NCI-H2029 treated with DMSO at 0.1 percent for 48 hours (cell line): Measurements from ENCODE around the gene PRKCH.

Source experiments
- DNase-seq: peaks from one replicate; lab custom pipeline; 2025; lab: John Stamatoyannopoulos, UW

PRKCH gene

DNA sequence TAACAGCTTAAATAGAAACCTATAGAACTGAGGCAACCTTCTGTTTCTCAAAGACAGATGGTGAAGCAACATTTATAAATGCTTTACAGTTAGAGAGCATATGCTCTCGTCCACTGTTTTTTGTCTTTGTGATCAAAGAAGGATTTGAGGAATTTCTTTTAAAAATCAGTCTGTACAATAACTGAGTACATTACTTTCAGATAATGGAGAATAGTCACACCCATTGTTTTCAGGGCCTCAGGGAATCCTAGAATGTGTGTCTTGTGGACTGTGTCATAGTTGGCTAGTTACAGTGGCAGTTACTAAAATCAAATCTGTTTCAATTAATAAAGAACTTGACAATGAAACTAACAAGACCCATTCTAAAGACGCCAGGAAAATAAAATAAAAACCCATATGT lies 107.9 kb downstream of the PRKCH start:
- peak; percentile 43 for DNase-seq

DNA sequence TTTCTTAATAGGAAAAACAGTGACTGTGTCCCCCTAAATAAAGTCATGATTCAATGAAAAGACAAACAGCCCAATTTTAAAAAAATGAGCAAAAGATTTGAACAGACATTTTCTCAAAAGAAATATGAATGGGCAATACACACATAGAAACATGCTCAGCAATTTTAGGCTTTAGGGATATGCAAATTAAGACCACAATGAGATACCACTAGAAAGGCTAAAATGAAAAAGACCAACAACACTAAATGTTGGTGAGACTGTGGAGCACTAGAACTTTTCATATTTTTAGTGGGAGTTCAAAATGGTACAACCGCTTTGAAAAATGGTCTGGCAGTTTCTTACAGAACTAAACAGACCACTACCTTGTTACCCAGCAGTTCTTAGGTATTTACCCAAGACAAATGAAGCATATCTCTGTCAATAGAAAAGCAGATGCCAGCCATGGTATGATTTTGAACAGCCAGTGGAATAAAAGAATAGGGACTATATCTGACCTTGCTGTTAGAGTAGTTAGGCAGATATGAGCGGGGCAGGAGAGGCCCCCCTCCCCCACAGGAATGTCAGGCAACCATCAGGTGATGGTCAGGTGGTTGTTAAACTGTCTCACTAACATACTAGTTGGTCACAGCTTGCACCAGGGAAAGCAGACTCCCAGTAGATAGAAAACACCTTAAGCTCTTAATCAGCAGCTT lies 108.8 kb downstream of the PRKCH start:
- DNase-seq = peak; percentile 99

GRCh38 chr14:61433169-61433568 lies 111.8 kb downstream of the PRKCH start:
- DNase-seq = peak; percentile 64

DNA sequence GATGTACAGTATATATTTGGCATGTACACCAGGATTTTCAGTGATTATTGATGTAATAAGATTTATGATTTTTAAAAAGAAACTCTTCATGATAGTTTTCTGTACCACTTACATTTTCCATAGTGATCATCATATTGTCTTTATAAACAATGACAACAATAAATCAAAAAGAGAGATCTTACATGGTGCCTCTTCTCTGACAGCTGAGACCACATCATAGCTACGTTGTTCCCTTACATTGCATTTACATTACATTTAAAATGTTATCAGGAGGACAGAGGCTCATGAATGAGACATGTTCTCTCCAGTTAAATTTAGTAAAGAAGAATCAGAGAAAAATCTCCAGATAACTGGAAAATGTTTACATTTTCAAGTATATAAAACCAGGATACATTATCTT lies 112.4 kb downstream of the PRKCH start:
- DNase-seq = no peak

DNA sequence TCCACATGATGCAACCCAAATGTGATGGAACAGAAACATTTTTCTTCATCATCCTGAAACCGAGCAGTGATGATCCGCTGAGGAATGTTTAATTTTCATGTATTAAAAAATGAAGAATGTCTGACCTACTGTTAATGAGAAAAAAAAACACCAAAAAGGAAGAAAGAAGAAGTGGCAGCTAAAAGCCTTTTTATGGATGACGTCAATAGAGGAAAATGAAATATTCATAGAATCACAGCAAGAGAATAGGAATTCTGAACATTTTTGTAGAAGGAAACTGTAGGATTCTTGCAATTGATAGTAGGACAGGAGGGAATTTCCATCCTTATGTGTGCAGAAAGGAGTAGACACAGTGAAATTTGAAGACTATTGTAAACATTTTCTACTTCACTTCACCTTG lies 112.9 kb downstream of the PRKCH start:
- DNase-seq = no peak

- no peak for DNase-seq
Observed at GRCh38 chr14:61435563-61436337, 114.4 kb downstream of the PRKCH start.

GRCh38 chr14:61437381-61437780 lies 116.0 kb downstream of the PRKCH start:
- peak; percentile 81 for DNase-seq

- DNase-seq = no peak
Observed at GRCh38 chr14:61438036-61438435, 116.7 kb downstream of the PRKCH start.

DNA sequence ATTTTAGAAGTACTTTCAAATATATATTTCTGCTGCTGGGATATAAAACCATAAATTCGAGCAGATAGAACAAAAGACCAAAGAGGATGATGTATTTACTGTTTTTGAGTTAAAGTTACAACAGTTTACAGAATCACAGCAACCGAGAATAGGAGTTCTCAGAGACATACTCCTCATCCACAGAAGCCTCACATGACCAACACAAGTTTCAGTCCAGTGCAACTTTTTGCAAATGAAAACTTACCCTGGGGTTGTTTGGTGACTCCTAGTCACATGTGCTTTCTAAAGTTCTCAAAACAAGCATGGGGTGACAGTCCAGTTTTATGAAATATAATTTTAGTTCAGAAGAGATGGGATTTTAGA lies 117.1 kb downstream of the PRKCH start:
- no peak for DNase-seq

DNA sequence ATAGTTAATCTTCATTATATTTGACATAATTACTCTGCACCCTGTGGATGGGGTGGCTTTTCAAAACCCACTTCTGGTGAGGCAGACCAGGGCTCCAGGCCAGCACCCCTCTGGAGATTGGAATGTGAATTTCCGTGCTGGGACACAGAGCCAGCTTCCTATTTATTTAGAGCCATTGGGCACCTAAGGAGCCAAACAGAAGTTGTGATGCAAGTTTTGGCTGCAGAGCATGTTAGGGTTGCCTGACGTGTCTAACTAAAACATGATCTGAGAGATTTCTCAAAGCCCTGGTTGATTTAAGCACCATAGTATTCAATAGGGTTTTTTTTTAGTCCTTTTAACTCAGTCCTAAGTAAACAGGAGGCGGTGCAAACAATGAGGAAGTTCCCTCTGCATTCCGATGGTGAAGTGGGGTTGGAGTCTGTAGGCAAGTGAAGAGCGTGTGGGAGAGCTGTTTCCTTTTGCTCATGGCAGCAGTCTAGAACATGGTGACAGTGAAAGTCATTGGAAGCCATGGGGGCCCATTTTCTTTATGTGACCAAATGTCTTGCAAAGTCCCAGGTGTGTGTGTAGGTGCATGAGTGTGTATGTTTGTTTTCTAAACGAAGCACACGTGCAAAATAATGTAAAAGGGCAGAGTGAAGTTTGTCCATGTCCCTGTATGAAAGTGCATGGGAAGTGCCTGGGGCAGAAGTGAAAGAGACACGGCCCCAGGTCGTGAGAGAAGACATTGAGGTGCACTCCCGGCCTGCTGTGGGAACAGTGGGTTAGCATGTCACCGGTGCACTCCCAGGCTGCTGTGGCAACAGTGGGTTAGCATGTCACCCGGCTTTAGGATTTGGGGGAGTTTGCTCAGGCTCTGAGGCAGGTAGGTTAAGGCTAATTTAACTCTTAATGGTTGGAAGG lies 117.7 kb downstream of the PRKCH start:
- peak; percentile 99 for DNase-seq

DNA sequence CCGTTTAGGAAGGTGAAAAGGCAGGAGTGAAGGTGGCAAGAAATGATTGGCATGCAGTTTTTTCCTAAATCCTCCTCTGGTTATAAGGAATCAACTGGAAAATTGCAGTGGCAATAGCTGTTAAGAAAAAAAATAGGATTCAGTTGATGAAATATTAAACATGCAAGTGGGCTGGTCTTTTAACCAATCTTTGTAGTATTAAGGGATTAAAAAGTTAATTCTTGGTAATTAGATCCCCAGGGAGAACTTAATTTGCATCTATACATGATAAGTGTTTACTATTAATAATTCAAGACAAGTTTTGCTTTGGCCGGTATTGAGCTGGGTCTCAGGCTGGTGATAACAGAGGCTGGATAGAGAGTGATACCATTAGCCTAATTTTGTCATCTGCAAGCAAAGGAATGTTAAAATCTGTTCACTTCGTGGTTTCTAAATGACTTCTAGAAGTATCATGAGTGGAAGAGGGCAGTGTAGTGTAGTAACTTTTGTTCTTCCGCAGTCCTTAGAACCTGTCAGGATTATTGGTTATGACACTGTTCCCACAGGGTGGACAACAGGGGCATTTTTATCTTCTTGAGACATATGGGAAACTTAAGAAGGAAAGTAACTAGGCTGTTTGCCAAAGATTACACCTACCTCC lies 118.5 kb downstream of the PRKCH start:
- DNase-seq = no peak

DNA sequence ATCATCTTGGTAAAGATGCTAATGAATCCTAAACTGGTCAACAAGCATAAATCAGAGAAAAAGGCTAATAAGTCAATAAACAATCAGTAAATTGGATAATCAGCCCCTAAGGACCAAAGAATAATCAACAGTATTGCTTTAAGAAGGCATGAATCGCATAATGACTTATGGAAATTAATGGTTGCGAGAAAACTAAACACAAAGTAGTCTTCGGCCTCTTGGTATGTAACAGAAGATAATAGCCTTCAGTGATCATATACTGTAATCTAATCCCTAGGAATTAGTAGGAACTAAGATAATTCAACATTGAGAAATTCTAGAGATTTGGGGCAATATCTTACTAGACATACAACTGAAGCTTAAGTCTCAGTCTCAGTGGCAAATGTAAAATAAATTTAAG lies 122.1 kb downstream of the PRKCH start:
- DNase-seq = no peak

DNA sequence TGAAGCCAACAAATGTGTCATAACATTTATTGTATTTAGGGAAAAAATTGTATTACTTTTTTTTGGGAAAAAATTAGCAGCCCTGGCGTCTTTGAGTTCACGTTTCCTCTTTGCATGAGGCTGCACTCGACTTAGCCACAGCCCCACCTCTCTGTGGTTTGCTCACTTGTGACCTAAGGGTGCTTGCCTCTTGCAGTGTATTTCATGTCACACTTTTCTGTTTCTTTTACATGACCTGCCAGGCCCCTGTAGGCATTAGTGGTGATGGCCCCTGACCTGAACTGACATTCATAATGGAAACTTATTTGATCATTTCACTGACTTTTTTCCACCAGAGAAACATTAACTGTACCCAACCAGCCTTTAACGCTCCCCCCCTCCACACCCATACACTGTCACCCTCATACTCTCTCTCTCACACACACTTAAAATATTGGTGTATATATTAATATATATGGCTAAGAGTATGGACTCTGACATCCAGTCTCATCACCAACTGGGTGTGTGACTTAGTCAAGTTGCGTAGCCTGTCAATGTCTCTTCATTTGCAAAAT lies 122.9 kb downstream of the PRKCH start:
- no peak for DNase-seq

- DNase-seq = no peak
Observed at GRCh38 chr14:61451491-61451890, 130.1 kb downstream of the PRKCH start.

DNA sequence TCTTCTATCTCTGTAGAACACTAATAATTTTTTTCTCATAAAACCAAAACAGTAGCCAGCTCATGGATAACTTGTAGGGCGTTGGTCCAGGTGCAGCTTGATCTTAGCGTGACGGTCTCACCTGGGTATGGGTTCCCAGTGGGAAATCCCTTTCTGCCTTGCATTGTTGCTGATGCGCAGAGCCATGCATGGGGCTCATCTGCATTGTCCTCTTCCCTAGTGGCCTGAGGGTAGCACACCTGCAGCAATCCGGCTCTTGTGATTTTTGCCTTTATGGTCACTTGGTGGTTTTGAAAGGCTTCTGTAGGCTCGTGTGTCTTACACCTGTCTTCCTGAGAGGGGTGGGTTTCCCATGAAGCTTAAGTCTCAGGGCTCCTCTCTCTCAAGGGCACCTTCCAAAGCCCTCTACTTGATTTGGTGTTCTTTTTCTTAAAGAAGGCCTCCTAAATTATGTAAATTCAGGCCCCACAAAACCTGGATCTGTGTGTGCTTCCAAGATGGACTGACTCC lies 130.6 kb downstream of the PRKCH start:
- DNase-seq = no peak

GRCh38 chr14:61452452-61452851 lies 131.1 kb downstream of the PRKCH start:
- DNase-seq = no peak

- no peak for DNase-seq
Observed at GRCh38 chr14:61453103-61453767, 131.9 kb downstream of the PRKCH start.

GRCh38 chr14:61454545-61454944 lies 133.2 kb downstream of the PRKCH start:
- peak; percentile 86 for DNase-seq

DNA sequence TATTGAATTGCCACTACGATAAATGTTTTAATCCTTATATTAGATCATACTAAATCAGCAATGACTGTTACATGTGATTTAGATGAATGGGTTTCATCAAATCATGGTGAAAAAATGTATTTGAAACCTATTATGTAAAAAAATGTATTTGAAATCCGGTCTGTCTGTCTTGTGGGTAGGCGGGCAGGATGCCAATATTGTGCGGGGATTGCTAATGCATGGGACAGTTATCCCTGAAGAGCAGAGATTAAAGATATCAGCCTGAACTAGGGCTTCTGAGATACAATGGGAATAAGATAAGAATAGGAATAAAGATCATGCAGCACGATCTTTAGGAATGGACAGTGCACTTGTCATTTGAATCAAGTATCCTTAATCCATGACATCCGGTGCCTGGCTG lies 134.0 kb downstream of the PRKCH start:
- no peak for DNase-seq

DNA sequence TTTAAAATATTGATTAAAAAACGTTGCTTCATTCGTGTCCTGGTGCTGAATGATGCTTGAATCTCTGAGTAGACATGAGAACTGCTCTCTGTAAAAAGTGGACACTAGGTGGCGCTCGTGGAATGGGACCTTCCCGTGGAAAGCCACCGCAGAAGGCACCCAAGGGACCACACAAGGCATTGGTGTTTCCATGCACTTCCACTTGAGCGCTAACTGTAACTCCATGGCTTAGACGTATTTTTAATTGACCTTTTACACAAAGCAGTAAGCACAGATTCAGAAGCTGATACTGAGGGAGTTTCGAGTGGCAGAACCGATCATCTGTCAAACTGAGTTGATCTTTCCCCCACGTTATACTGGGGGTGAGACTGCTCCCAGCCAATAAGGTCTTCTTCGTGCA lies 135.3 kb downstream of the PRKCH start:
- peak; percentile 95 for DNase-seq

- DNase-seq = no peak
Observed at GRCh38 chr14:61458766-61459165, 137.4 kb downstream of the PRKCH start.
